ENCODE results near the gene TRNAU1AP.

- TF ChIP-seq CTCF (IDR thresholded peaks at IDR 0.05; ENCODE audit: poor library complexity) (no peak), EZH2 (IDR thresholded peaks at IDR 0.05; ENCODE audit: borderline replicate concordance) (no peak), EZH2phosphoT487 (IDR thresholded peaks at IDR 0.05; ENCODE audit: low read depth, severe bottlenecking, unreplicated experiment) (no peak)
These were observed 19.0 kb downstream of the TRNAU1AP start for GRCh38 chr1:28571911-28572310.

Measured in hepatocyte (in vitro differentiated cells).